AG10803 (cell line): ENCODE results near the gene PHF21B.

Experiments used
- DNase-seq: peaks from one replicate; pipeline ENCODE4 v3.0.0; 2010; ENCODE audit warnings: low read depth
- H3K4me3 ChIP-seq: 2 replicates; pipeline ENCODE4 v1.5.1; 2011; ENCODE audit warnings: mild to moderate bottlenecking, low read length, control low read depth
- CTCF ChIP-seq: conservative IDR thresholded peaks from 2 replicates; pipeline ENCODE4 v1.5.1; 2011; ENCODE audit warnings: mild to moderate bottlenecking, low read length, control low read depth, inconsistent platforms

PHF21B gene

GRCh38 chr22:45007391-45008185 is 2.2 kb downstream of the PHF21B start:
- no peak overlapping the region for H3K4me3 ChIP-seq
- no peak for TF ChIP-seq CTCF

GRCh38 chr22:45006964-45007390 is 2.8 kb downstream of the PHF21B start:
- no peak for DNase-seq
- TF ChIP-seq CTCF, result no peak
- H3K4me3 ChIP-seq, result no peak overlapping the region

More at GRCh38 chr22:45007391-45008185, 2.2 kb downstream of the PHF21B start:
- no peak for DNase-seq

- H3K4me3 ChIP-seq, result no peak overlapping the region
- no peak for DNase-seq
- no peak for TF ChIP-seq CTCF
Observed at GRCh38 chr22:45006111-45006963, 3.5 kb downstream of the PHF21B start.

GRCh38 chr22:45001653-45002052 is 8.2 kb downstream of the PHF21B start:
- TF ChIP-seq CTCF, result no peak
- H3K4me3 ChIP-seq, result no peak overlapping the region
- DNase-seq, result no peak

- no peak for TF ChIP-seq CTCF
- H3K4me3 ChIP-seq, result no peak overlapping the region
- DNase-seq, result no peak
Observed at GRCh38 chr22:45000330-45000729, 9.5 kb downstream of the PHF21B start.

GRCh38 chr22:44999687-45000086 is 10.1 kb downstream of the PHF21B start:
- H3K4me3 ChIP-seq, result no peak overlapping the region
- TF ChIP-seq CTCF, result no peak
- no peak for DNase-seq

- no peak for DNase-seq
- H3K4me3 ChIP-seq, result no peak overlapping the region
- no peak for TF ChIP-seq CTCF
Observed at GRCh38 chr22:44999231-44999630, 10.6 kb downstream of the PHF21B start.
